Testis (tissue), 3 donors: Measurements from ENCODE around the gene SAMD9. TPM values are rescaled to one million over a fixed set of nuclear protein-coding genes. Genes with fewer than 3 reads are reported as not detected.

Experiments
- DNase-seq: peaks from one replicate; pipeline ENCODE4 v3.0.0-alpha.2; 2019
- H3K27ac ChIP-seq, 2 donors: fragments of 200-600 bp; sonication (generic); one replicate each; pipeline ENCODE4 v1.5.1; 2019
- H3K27me3 ChIP-seq: fragments of 200-600 bp; sonication (generic); one replicate; pipeline ENCODE4 v1.5.1; 2019
- H3K36me3 ChIP-seq: fragments of 200-600 bp; sonication (generic); one replicate; pipeline ENCODE4 v1.5.1; 2017; ENCODE audit warnings: low read depth; ENCODE audit errors: missing control alignments
- H3K4me1 ChIP-seq: fragments of 200-600 bp; sonication (generic); one replicate; pipeline ENCODE4 v1.5.1; 2019
- H3K4me3 ChIP-seq, 2 donors: fragments of 200-600 bp; sonication (generic); one replicate each; pipeline ENCODE4 v1.5.1; 2017 to 2019
- H3K9me3 ChIP-seq: fragments of 200-600 bp; sonication (generic); one replicate; pipeline ENCODE4 v1.5.1; 2017
- CTCF ChIP-seq, 3 experiments: fragments of 450-650 bp in 2 of 3; fragments of 200-600 bp in 1 of 3; sonication (generic) in 1 of 3; IDR thresholded peaks; one replicate each; pipeline ENCODE4 v1.5.1; 2016 to 2019; ENCODE audit warnings: antibody characterized with exemption in 3 of 3, mild to moderate bottlenecking in 2 of 3, moderate library complexity in 1 of 3
- POLR2A ChIP-seq: fragments of 450-650 bp; IDR thresholded peaks from one replicate; pipeline ENCODE4 v1.6.1; 2017; ENCODE audit warnings: antibody characterized with exemption, mild to moderate bottlenecking, moderate library complexity
- WGBS, 2 donors: methylation state at CpG; one replicate each; pipeline ENCODE4 v1.1.5; 2018; 5-methylcytosine and 5-hydroxymethylcytosine counted together
- intact Hi-C: fragments of 100-400 bp; cut with DNase I; formaldehyde crosslinking; loops from one replicate; pipeline ENCODE4 v1.15.1; 2023; ENCODE audit warnings: low total_unique reads
- polyA plus RNA-seq: library from polyadenylated mRNA; stranded (reverse); fragments of 350-450 nt; fragmentation: Illumina TruSeq; extraction: RNeasy Lipid Tissue Mini Kit (QIAGEN cat#74804); gene quantifications from one replicate; pipeline ENCODE4 v1.2.3, GENCODE V29; 2014; ENCODE audit warnings: low read depth, low replicate concordance; ENCODE audit not compliant: insufficient read depth
- total RNA-seq, 2 donors: library from RNA; depleted of rRNA; stranded (reverse); fragments of >200 nt; gene quantifications; one replicate each; pipeline ENCODE4 v1.2.3, GENCODE V29; 2016

Gene SAMD9
- total and polyA plus RNA-seq, 3 donors from 2014 or later, result 0.73 to 3.2 (median 1.9) TPM

- Histone ChIP-seq H3K4me1 (no peaks in the 10 kb centered on the region), H3K27me3 (no peaks in the 10 kb centered on the region), H3K36me3 (no peaks in the 10 kb centered on the region), H3K4me3 (no peak overlapping the region), H3K27ac (no peak overlapping the region), H3K9me3 (no peaks in the 10 kb centered on the region)
- intact Hi-C loops, result no loop called here
- TF ChIP-seq POLR2A, result no peak
- no peak for TF ChIP-seq CTCF (IDR thresholded peaks at IDR 0.05)
- WGBS, 2 donors, result 76 to 78% methylated on average over 8 of the region's 8 CpGs
- no peak for DNase-seq
Measured at GRCh38 chr7:93053949-93054943, 63.5 kb downstream of the SAMD9 start.

GRCh38 chr7:93053209-93053948 is 64.4 kb downstream of the SAMD9 start:
- Histone ChIP-seq H3K4me1 (no peaks in the 10 kb centered on the region), H3K27me3 (no peaks in the 10 kb centered on the region), H3K4me3 (no peak overlapping the region), H3K36me3 (no peaks in the 10 kb centered on the region), H3K9me3 (no peaks in the 10 kb centered on the region), H3K27ac (no peak overlapping the region)
- WGBS, 2 donors, result 65 to 69% methylated on average over 5 of the region's 5 CpGs
- TF ChIP-seq CTCF (IDR thresholded peaks at IDR 0.05) (no peak), POLR2A (no peak)
- DNase-seq, result no peak
- intact Hi-C loops, result no loop called here

- Histone ChIP-seq H3K36me3 (no peaks in the 10 kb centered on the region), H3K9me3 (no peaks in the 10 kb centered on the region), H3K27me3 (no peaks in the 10 kb centered on the region), H3K4me1 (no peaks in the 10 kb centered on the region), H3K27ac (no peak overlapping the region), H3K4me3 (no peak overlapping the region)
- WGBS, 2 donors, result 79 to 89% methylated on average over 6 of the region's 6 CpGs
- no peak for TF ChIP-seq CTCF (IDR thresholded peaks at IDR 0.05)
- TF ChIP-seq POLR2A, result no peak
- intact Hi-C loops, result no loop called here
- no peak for DNase-seq
Measured at GRCh38 chr7:93051660-93052059, 66.1 kb downstream of the SAMD9 start.

Other genes with a start within 250 kb of the SAMD9 start
- 1 to 10 TPM; 5.1 to 6.5 TPM for gene SAMD9L, start 30.4 kb upstream of the SAMD9 start, total RNA-seq
- 2.7 TPM for gene SAMD9L, start 30.4 kb upstream of the SAMD9 start, polyA plus RNA-seq
- gene HEPACAM2, start 108.5 kb upstream of the SAMD9 start, total RNA-seq, result 1 to 10 TPM; 2.4 to 2.7 TPM
- 4.6 TPM for gene HEPACAM2, start 108.5 kb upstream of the SAMD9 start, polyA plus RNA-seq
- gene VPS50, start 114.4 kb upstream of the SAMD9 start, total RNA-seq, result 10 to 100 TPM; 22.9 to 26.6 TPM
- 17.5 TPM for gene VPS50, start 114.4 kb upstream of the SAMD9 start, polyA plus RNA-seq